NCI-H446 (cell line): ENCODE measurements around the gene BACH2.

Experiments
- DNase-seq, 2 experiments: peaks; one replicate each; lab custom pipeline; 2025; lab: John Stamatoyannopoulos, UW

Gene BACH2

GRCh38 chr6:90278129-90278528 is 18.5 kb downstream of the BACH2 start:
- DNase-seq: no peak

- DNase-seq: no peak
These were observed 19.2 kb downstream of the BACH2 start for GRCh38 chr6:90277302-90278011.

DNA sequence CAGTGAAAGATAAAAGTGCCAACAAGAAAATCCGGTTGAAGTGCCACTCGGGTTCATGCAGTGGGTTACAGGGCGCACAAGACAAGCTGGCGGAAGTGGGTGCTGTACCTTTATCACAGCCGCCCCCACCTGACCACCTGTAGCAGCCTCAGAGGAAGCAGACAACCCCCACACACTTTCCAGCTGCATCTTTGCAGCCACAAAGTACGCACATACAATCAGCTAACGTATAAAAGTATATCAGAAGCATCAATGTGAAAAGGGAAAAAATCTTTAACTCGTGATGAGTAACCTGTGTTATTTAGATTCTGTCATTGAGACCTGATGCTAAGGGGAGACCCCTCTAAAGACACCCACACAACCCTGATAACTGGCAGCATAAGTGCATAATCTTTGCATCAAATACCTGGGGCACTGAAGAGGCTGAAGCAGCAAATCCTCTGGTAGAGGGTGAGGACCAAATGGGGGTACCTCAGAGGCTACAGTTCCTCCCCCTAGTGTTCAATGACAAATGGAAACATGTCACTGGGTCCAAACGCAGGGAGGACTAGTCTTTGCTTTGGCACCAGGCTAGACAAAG is 22.1 kb downstream of the BACH2 start:
- DNase-seq: no peak

- no peak for DNase-seq
These were observed 22.8 kb downstream of the BACH2 start for GRCh38 chr6:90273863-90274262.

GRCh38 chr6:90272895-90273294 is 23.7 kb downstream of the BACH2 start:
- DNase-seq: no peak

- DNase-seq: no peak
These were observed 24.8 kb downstream of the BACH2 start for GRCh38 chr6:90271831-90272230.

DNA sequence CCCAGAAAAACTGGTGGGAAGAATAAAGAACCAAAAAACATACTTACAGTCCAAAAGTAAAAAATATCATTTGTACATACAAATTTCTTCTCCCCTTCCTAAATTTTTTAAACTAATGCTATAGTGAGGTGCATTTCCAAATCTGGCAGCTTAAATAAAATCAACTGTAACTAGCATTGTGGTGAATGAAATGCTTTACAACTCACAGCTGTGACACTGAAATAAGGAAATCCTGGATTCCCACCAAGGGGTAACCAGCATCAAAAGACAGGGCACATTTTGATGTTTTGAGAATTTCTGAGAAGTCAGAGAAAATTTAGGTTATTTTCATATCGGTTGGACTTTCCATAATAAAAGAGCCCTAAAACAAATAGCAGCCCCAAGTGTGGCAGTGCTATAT is 27.3 kb downstream of the BACH2 start:
- no peak for DNase-seq

- DNase-seq: no peak
These were observed 28.5 kb downstream of the BACH2 start for GRCh38 chr6:90268178-90268577.

DNA sequence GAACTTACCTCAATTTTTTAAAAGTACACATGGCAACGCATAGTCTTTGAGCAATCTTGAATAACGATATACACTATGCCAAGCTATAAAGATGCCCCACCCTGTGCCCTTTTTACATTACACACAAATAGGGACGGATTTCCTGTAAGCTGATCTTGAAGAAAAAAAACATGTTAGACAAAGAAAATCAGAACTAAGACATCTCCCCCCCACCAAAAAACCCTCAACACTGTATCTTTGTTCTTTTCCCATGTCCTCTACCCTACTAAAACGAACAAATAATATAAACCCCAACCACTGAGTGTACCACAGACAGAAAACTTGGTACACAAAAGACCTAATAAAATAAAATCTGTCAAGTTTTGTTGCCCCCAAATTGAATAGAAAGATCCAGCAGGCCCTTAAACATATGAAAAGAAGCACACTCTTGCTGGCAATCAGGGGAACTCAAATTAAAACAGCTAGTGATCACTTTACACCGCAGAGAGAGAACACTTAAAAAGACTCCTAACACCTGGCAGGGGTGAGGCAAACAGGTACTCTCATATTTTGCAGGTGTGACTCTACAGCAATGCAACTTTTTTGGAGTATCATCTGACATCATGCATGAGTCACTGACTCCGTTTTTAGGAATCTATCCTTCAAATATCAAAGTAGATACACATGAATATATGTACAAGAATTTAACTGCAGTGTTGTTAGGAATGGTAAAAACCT is 29.6 kb downstream of the BACH2 start:
- no peak for DNase-seq

DNA sequence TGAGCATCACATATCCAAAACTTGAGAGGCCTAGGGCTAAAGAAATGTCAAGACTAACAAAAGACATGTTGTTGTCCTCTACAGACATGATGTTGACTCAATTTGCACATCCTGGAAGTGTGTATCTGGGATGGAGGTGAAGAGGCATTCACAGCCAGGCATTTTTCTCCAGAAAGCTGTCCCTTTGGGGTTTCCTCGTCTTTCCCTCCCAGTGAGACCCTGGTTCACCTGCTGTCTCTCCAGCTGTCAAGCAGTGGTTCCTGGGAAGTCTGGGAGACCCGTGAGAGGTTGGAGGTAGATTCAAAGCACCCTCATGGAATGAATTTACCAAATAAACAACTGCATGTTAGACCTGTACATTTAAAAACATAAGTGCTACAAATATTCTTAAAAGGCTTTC is 32.1 kb downstream of the BACH2 start:
- DNase-seq: no peak

- no peak for DNase-seq
These were observed 33.0 kb downstream of the BACH2 start for GRCh38 chr6:90263633-90264032.

- no peak for DNase-seq
These were observed 34.8 kb downstream of the BACH2 start for GRCh38 chr6:90261801-90262200.

DNA sequence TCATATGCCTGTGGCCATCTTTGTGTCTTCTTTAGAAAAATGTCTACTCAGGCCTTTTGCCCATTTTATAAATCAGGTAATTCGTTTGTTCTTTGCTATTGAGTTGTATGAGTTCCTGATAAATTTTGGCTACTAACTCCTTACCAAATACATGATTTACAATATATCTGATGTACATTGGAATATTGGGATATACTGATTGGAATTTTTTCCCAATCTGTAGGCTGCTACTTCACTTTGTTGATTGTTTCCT is 39.2 kb downstream of the BACH2 start:
- DNase-seq: no peak

DNA sequence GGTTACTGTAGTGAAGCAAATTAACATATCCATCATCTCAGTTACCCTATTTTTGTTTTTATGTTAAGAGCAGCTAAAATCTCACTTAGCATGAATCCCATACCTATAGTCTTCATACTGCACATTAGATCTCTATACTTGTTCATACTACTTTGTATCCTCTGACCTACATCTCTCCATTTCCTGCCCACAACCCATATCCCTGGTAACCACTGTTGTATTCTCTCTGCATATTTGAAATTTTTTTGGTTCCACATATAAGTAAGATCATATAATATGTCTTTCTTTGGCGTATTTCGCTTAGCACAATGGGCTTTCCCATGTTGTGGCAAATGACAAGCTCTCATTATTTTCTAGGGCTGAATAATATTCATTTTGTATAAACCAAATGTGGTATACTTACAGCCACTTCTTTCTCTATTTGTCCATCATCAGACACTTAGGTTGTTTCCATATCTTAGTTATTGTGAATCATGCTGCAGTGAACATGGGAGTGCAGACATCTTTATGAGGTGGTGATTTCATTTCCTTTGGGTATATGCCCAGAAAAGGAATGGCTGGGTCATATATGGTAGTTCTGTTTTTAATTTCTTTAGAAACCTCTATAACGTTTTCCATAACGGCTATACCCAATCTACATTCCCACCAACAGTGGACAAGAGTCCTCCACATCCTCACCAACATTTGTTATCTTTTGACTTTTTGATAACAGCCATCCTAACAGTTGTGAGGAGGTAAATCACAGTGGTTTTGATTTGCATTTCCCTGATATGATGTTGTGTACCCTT is 39.8 kb downstream of the BACH2 start:
- DNase-seq: no peak

DNA sequence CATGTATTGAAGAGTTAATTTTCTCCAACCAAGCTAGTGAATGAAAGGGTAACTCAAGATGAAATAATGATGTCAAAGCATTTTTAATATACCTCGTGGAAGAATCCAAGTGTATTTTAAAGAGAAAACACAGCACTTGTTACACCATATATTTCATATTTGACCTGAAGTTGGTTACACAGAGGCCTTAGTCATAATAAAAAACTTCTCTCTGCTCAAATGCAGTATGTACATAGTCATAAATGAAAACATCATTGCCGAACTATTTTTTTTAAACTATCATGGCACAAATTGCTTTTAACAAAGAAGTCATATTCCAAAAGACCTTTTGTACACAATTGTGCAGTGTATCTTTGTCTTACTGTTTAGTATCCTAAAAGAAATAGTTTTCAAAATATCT is 43.0 kb downstream of the BACH2 start:
- DNase-seq: no peak

DNA sequence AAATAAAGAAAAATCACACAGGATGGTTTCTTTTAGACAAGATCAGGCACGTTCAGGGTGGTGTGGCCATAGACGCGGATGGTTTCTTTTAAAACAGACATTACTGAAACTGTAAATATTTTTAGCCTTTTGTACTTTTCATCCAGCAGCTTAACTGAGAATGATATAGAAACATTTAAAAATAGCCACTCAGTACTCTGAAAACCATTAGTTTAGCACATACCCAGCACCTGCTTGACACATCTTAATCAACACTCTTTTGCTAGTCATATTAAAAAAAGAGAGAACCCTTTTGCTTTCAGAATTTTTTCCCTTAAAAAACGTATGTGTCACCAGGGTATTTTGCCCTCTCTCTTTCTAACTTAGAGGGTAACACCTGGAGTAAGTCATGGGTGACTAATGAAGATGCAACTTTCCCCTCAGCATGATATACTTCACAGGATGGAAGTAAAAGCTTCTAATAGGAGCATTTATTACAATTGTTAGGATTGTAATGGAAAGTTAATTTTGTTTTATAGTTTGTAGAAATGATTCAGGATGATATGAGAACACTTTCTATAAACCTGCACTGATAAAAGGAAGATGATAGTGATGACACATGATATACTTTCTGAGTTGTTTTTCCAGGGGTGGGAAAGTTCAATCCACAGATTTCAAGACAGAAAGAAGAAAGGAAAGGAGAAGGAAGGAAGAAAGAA is 45.2 kb downstream of the BACH2 start:
- DNase-seq: no peak

DNA sequence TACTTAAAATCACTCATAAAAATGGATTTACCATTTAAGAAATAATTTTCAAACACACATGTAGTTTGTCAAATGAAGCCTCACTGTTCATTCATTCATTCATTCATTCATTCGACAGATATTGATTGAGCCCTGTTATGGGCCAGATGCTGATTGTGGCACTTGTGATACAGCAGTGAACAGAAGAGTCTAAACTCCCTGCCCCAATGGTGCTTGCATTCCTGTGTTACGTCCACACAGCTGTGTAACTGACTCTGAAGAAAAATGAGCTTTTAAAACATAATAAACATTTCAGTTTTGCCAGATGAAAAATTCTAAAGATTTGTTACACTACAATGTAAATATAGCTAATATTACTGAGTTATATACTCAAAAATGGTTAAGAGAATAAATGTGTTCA is 46.2 kb downstream of the BACH2 start:
- no peak for DNase-seq

DNA sequence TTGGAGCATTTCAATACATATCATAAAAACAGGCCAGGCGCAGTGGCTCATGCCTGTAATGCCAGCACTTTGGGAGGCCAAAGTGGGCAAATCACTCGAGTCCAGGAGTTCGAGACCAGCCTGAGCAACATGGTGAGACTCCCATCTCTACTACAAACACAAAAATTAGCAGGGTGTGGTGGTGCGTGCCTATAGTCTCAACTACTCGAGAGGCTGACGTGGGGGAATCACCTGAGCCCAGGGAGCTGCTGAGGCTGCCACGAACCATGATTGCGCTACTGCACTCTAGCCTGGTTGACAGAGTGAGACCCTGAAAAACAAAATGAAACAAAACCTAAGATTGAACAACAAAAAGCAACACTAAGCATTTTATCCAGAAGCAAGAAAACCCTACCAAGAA is 47.2 kb downstream of the BACH2 start:
- DNase-seq: no peak

DNA sequence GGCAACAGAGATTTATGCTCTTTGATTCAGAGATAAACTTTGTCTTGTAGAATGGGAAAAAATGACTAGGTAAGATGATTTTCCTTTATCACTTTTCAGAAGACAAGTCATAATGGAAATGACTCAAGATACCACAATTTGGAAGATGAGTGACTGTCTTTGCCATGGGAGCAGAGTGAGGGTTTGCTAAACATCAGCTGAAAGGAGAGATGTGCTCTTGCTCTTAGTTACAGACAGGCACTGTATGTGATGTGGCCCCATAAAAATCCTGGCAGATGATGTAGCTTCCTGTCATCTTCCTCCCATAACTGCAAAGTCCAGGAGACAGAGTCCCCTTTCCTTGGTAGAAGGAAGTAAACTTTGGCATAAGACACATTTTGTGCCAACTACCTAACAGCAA is 47.6 kb downstream of the BACH2 start:
- no peak for DNase-seq

GRCh38 chr6:90247262-90247661 is 49.4 kb downstream of the BACH2 start:
- DNase-seq: no peak

DNA sequence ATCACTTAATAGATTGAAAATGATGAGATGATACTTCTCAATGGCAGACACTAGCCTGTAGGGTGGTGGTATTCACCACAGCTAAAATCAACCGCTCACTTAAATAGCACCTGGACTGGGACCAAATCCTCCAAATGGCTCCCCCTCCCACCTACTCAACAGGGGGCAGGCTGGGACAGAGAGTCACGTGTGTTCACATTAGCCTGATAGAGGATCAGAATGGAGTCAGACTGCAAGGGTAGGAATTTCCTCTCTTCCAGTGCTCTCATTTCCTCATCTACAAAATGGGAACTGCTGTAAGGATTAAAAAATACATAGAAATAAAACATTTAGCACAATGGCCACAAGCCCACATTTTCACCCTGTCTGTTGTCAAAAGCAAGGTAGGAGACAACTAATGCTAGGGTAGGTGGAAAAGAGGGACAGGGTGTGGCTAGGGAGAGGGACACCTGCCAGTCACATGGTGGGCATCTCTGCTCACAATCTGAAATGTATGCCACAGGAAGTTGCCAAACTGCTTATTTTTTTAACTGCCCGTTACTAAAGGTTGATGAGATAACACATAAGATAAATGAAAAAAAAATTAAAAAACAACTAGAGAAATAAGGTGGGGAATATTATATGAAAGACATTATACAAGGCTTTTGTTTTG is 55.3 kb downstream of the BACH2 start:
- peak in 1 of 2 experiments; percentile 34 for DNase-seq
